Ammon's horn (tissue), 1 donor: Measurements from ENCODE around the gene TBKBP1.

Source experiments
- DNase-seq: peaks from one replicate; pipeline ENCODE4 v3.0.0-alpha.2; 2016; ENCODE audit warnings: low spot score

TBKBP1 gene

GRCh38 chr17:47699536-47699840, 5.5 kb downstream of the TBKBP1 start:
- no peak for DNase-seq

GRCh38 chr17:47700471-47701449, 6.8 kb downstream of the TBKBP1 start:
- DNase-seq = no peak

- DNase-seq = no peak
Observed at GRCh38 chr17:47701608-47702007, 7.6 kb downstream of the TBKBP1 start.

- no peak for DNase-seq
Observed at GRCh38 chr17:47702391-47702995, 8.5 kb downstream of the TBKBP1 start.

- no peak for DNase-seq
Observed at GRCh38 chr17:47703191-47703591, 9.2 kb downstream of the TBKBP1 start.

- DNase-seq = no peak
Observed at GRCh38 chr17:47703671-47704070, 9.7 kb downstream of the TBKBP1 start.

- no peak for DNase-seq
Observed at GRCh38 chr17:47704116-47704515, 10.2 kb downstream of the TBKBP1 start.

- DNase-seq = no peak
Observed at GRCh38 chr17:47704736-47705135, 10.8 kb downstream of the TBKBP1 start.

GRCh38 chr17:47705536-47706530, 11.9 kb downstream of the TBKBP1 start:
- DNase-seq = no peak

- peak; percentile 69 for DNase-seq
Observed at GRCh38 chr17:47707056-47707804, 13.3 kb downstream of the TBKBP1 start.

- DNase-seq = no peak
Observed at GRCh38 chr17:47707884-47708283, 13.9 kb downstream of the TBKBP1 start.

- DNase-seq = no peak
Observed at GRCh38 chr17:47708312-47708863, 14.4 kb downstream of the TBKBP1 start.

GRCh38 chr17:47708864-47709541, 15.0 kb downstream of the TBKBP1 start:
- DNase-seq = no peak

- no peak for DNase-seq
Observed at GRCh38 chr17:47709594-47709993, 15.6 kb downstream of the TBKBP1 start.

- no peak for DNase-seq
Observed at GRCh38 chr17:47711366-47712099, 17.6 kb downstream of the TBKBP1 start.

GRCh38 chr17:47712330-47713023, 18.5 kb downstream of the TBKBP1 start:
- no peak for DNase-seq

GRCh38 chr17:47713980-47714700, 20.2 kb downstream of the TBKBP1 start:
- DNase-seq = no peak

GRCh38 chr17:47714773-47715396, 20.9 kb downstream of the TBKBP1 start:
- no peak for DNase-seq
